NK-92 (cell line): ENCODE data around the gene SERPINI2.
"Not testable (repeated sequence)": the region's sequence is repeated elsewhere in the genome, so short reads cannot be mapped to it uniquely, and the experiment has no call there.

Source experiments
- DNase-seq: peaks from one replicate; lab custom pipeline; 2025; ENCODE audit not compliant: unreplicated experiment; lab: John Stamatoyannopoulos, UW

SERPINI2 gene

DNA sequence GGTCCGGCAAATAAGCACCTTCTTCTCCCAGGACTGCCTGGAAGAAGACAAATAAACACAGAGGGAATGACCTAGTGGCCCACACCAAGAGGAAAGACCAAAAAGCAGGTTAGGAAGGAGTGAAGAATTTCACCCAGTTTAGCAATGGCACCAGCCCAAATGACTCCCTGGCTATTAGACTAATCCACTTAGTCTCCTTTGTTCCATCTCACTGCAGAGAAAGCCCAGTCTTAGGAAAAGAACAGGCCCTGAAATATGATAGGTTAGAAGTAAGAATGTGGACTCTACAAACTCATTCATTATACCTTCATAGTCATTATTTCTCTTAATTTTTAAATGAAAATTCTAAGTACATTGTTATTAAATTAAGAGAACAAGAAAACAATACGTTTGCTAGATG, 23.2 kb downstream of the SERPINI2 start:
- DNase-seq, result no peak

DNA sequence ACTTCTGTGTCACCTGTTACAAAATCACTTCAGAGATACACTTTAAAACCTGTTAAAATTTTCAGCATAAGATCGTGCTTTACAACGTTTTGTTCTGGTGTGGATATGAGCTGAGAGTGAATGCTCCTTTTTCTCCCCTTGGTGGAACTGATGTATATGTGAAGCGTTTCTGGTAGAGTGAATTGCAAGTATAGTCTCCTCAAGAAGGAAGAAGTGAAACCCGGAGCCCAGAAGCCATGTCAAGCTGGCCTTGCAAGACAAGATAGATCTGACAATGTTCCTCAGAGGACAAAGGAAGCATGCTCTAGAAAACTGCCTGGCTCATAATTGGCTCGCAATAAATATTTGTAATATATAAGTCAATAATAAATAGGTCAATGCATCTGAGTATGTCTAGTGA, 23.6 kb downstream of the SERPINI2 start:
- DNase-seq, result no peak

DNA sequence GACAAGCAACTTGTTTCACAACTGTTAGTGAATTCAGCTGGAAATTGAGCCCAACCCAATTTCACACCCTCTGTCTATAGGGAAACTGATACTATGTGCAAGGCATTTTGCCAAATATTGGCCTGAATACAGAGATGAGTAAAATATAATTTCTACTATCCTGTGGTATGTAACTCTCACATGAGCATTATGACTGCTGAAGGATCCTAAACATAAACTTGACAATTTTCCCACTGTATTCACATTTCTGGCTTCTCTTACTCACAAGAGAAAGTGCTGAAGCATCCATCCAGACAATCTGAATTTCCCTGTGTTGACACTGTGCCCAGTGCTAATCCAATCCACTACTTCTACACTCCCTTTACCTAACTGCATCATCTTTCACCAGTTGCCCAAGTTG, 28.4 kb downstream of the SERPINI2 start:
- DNase-seq, result no peak

DNA sequence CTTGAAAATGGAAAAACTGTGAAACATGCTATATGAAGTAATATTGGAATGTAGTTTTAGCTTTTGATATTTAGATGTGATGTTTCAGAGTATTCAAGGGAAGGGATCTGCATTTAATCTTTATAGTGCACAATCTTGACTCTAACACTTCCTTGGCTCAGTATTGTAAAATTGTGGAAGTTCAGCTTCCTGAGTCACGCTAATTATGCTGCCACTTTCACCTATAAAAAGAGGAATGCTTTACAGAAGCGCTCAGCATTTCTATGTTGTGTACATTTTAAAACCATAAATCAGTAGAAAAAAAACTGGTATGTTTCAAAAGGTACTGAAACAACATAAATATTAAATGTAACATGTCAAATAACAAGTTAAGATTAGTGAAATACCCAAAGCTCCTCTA, 32.6 kb downstream of the SERPINI2 start:
- DNase-seq, result no peak

DNA sequence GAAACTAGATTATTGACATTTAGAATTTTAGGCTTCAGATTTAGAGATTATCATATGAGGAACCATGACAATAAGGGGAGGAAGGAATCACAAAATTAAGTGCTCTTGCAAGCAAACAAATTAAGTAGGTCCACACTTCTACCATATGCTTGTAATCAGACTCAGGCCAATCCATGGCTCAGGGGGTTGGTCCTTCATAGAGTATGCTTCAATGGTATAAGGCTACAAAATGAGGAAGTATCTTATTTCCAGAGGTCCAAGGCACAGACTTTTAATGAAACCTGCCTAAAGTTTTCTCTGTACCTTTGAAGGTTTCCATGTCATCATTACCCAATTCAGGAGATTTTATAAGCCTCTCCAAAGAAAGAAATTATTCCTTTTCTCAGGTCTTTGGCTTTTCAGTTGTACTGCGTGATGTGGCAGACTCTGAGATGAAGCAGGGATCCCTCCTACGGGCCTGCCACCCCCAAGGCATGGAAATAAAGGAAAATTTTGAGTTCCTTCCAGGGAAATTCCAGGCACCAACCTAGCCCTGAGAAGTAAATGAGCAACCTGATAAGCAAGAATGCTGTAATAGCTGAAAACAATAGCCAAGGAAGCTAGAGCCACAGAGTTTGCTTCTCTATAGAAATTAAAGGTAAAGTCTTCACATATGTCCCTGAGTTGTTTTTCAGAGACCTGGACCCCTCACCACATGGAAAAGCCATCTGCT, 36.3 kb downstream of the SERPINI2 start:
- DNase-seq, result no peak

DNA sequence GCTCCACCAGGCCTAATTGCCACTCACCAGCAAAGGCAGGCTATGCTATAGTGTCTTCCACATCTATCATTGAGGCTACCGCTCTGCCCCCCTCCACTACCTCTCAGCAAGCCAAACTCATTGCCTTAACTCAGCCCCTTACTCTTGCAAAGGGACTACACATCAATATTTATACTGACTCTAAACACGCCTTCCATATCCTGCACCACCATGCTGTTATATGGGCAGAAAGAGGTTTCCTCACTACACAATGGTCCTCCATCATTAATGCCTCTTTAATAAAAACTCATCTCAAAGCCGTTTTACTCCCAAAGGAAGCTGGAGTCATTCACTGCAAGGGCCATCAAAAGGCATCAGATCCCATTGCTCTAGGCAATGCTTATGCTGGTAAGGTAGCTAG, 46.9 kb downstream of the SERPINI2 start:
- not testable (repeated sequence) for DNase-seq

DNA sequence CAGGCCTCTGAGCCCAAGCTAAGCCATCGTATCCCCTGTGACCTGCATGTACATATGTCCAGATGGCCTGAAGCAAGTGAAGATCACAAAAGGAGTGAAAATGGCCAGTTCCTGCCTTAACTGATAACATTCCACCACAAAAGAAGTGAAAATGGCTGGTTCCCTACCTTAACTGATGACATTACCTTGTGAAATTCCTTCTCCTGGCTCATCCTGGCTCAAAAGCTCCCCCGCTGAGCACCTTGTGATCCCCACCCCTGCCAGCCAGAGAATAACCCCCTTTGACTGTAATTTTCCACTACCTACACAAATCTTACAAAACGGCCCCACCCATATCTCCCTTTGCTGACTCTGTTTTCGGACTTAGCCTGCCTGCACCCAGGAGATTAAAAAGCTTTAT, 51.4 kb downstream of the SERPINI2 start:
- not testable (repeated sequence) for DNase-seq

DNA sequence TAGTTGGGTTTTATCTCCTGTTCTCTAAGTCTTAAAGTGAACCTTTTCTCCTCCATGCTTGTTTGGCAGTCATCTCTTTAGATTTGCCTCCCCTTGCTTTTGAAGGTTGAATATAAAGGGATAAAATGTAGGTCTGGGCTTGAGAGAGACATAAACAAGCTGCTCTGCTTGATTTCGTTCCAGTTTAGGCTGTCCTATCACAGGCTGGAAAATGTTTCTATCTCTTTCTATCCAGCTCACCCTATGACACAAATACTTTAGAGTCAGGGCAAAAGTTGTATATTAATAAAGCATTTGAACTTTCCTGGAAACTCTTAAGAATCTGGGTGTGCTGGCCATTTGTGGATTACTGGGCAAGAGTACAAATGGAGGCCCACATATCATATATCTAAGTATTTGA, 64.2 kb downstream of the SERPINI2 start:
- no peak for DNase-seq

DNA sequence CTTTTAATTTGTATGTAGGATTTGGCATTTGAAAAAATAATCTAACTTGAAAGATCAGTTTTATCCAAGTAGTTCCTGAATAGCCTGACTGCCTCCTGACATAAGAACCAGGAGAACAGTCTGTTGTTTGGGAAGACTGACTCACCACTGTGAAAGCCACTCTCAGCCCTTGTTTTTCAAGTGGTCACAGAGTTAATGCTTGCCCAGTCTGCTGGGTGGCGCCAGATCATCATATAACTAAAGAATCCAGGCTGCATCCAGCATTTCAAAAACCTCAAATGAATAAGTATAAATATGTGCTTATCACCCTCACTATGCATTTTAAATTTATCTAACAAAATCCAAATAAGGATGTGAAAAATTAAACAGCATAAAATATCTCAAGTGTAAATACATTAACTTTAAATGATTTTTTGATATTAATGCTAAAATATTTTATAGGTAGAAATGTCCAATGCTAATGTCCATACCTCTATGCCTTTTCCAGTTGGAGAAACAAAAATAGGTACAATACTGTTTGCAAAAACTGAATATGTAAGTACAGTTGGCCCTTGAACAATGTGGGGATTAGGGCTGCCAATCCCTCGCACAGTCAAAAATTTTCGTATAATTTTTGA, 66.9 kb downstream of the SERPINI2 start:
- DNase-seq, result no peak

DNA sequence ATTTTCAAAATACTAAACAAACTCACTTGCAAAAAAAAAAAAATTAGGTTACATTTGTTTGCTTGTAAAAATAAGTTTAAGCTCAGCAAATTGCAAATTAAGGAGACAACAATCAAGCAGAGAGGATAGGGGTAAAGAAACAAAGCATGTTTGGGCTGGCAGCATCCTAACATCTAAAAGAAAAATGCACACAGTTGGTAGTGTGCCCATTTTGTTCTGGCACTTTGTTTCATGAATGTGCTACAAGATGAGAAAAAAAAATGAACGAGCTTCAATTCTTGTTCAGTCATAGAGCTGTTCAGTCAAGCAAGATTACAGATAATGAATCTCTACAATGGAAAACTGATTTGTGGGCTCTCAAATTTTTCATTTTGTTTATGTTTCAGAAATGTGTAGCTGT, 76.0 kb downstream of the SERPINI2 start:
- DNase-seq, result no peak

DNA sequence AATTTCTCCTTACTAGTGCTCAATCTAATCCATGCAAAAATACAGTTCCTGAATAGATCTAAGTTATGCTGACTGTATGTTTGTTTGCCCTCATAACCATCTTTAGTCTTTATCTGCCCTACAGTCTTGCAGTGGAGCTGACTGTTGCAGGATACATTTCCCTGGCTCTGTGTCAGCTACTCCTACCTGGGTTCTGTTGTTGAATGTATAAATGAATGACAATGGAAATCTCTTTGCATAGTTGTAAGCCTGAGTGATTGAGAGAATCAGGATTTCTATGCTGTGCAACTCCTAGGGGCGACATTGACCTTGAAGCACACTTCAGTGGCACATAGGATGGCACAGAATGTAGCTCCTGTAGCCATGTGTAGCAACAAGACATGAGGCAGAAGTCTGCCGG, 77.8 kb downstream of the SERPINI2 start:
- no peak for DNase-seq

DNA sequence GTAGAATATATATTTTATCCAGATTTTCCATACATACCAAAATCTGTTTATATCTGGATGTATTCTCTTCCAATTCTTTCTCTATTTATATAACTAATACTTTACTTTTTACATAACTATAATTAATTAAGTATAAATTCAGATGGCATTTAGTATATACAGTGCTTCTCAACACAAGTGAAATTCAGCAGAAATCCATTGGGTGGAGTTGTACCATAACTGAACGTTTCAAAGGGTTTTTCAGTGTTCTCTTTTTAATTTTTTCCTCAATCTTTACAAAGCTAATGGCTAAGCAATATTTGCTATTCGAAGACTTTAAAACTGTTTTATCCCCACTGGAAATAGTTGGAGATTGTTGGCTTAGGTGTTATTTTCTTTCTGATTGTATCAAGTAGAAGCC, 79.8 kb downstream of the SERPINI2 start:
- no peak for DNase-seq
